Activated naive CD4-positive, alpha-beta T cell treated with anti-CD3 and anti-CD28 coated beads, Interleukin-2, amount 50 U/mL, for 24 hours (primary cell): ENCODE data around the gene CDH23.

Experiments
- H3K27ac Mint-ChIP-seq: one replicate; pipeline ENCODE4 v1.8.0; 2021; ENCODE audit warnings: mild to moderate bottlenecking, mixed read lengths
- H3K27me3 Mint-ChIP-seq: one replicate; pipeline ENCODE4 v1.8.0; 2021; ENCODE audit warnings: mixed read lengths
- H3K36me3 Mint-ChIP-seq: one replicate; pipeline ENCODE4 v1.8.0; 2021; ENCODE audit warnings: mixed read lengths
- H3K4me1 Mint-ChIP-seq: one replicate; pipeline ENCODE4 v1.8.0; 2021; ENCODE audit warnings: mixed read lengths
- H3K4me3 Mint-ChIP-seq: one replicate; pipeline ENCODE4 v1.8.0; 2021; ENCODE audit warnings: mild to moderate bottlenecking, mixed read lengths
- H3K9me3 Mint-ChIP-seq: one replicate; pipeline ENCODE4 v1.8.0; 2021; ENCODE audit warnings: mixed read lengths

The CDH23 gene

GRCh38 chr10:71451754-71452153 lies 55.0 kb downstream of the CDH23 start:
- Mint-ChIP-seq H3K4me3 (no peak overlapping the region), H3K4me1 (no peaks in the 10 kb centered on the region), H3K9me3 (no peaks in the 10 kb centered on the region), H3K36me3 (no peaks in the 10 kb centered on the region), H3K27ac (no peak overlapping the region), H3K27me3 (no peaks in the 10 kb centered on the region)

- H3K4me1 Mint-ChIP-seq: no peaks in the 10 kb centered on the region
- no peaks in the 10 kb centered on the region for H3K27me3 Mint-ChIP-seq
- H3K4me3 Mint-ChIP-seq: no peak overlapping the region
- H3K27ac Mint-ChIP-seq: no peak overlapping the region
- no peaks in the 10 kb centered on the region for H3K9me3 Mint-ChIP-seq
- no peaks in the 10 kb centered on the region for H3K36me3 Mint-ChIP-seq
These were observed 56.5 kb downstream of the CDH23 start for GRCh38 chr10:71453186-71453585.

- Mint-ChIP-seq H3K27ac (no peak overlapping the region), H3K27me3 (no peaks in the 10 kb centered on the region), H3K36me3 (no peaks in the 10 kb centered on the region), H3K4me1 (no peaks in the 10 kb centered on the region), H3K9me3 (no peaks in the 10 kb centered on the region), H3K4me3 (no peak overlapping the region)
These were observed 57.6 kb downstream of the CDH23 start for GRCh38 chr10:71454347-71454746.

GRCh38 chr10:71455035-71455434 lies 58.3 kb downstream of the CDH23 start:
- Mint-ChIP-seq H3K4me1 (no peaks in the 10 kb centered on the region), H3K9me3 (no peaks in the 10 kb centered on the region), H3K36me3 (no peaks in the 10 kb centered on the region), H3K27ac (no peak overlapping the region), H3K4me3 (no peak overlapping the region), H3K27me3 (no peaks in the 10 kb centered on the region)

- Mint-ChIP-seq H3K9me3 (no peaks in the 10 kb centered on the region), H3K27ac (no peak overlapping the region), H3K36me3 (no peaks in the 10 kb centered on the region), H3K4me1 (no peaks in the 10 kb centered on the region), H3K27me3 (no peaks in the 10 kb centered on the region), H3K4me3 (no peak overlapping the region)
These were observed 59.9 kb downstream of the CDH23 start for GRCh38 chr10:71456631-71457030.

- Mint-ChIP-seq H3K9me3 (no peaks in the 10 kb centered on the region), H3K27ac (no peak overlapping the region), H3K27me3 (no peaks in the 10 kb centered on the region)
These were observed 61.2 kb downstream of the CDH23 start for GRCh38 chr10:71457908-71458307.

GRCh38 chr10:71458387-71458786 lies 61.7 kb downstream of the CDH23 start:
- Mint-ChIP-seq H3K4me3 (no peak overlapping the region), H3K4me1 (no peaks in the 10 kb centered on the region), H3K27ac (no peak overlapping the region), H3K27me3 (no peaks in the 10 kb centered on the region), H3K36me3 (no peaks in the 10 kb centered on the region), H3K9me3 (no peaks in the 10 kb centered on the region)

More at GRCh38 chr10:71457908-71458307, 61.2 kb downstream of the CDH23 start:
- H3K4me1 Mint-ChIP-seq: no peaks in the 10 kb centered on the region
- no peak overlapping the region for H3K4me3 Mint-ChIP-seq
- H3K36me3 Mint-ChIP-seq: no peaks in the 10 kb centered on the region

GRCh38 chr10:71459513-71459912 lies 62.8 kb downstream of the CDH23 start:
- Mint-ChIP-seq H3K27ac (no peak overlapping the region), H3K27me3 (no peaks in the 10 kb centered on the region), H3K4me1 (no peaks in the 10 kb centered on the region), H3K36me3 (no peaks in the 10 kb centered on the region), H3K4me3 (no peak overlapping the region), H3K9me3 (no peaks in the 10 kb centered on the region)

- H3K9me3 Mint-ChIP-seq: no peaks in the 10 kb centered on the region
These were observed 63.9 kb downstream of the CDH23 start for GRCh38 chr10:71460615-71461014.

GRCh38 chr10:71461457-71461856 lies 64.7 kb downstream of the CDH23 start:
- Mint-ChIP-seq H3K4me3 (no peak overlapping the region), H3K9me3 (no peaks in the 10 kb centered on the region), H3K36me3 (no peaks in the 10 kb centered on the region), H3K4me1 (no peaks in the 10 kb centered on the region), H3K27me3 (no peaks in the 10 kb centered on the region), H3K27ac (no peak overlapping the region)

More at GRCh38 chr10:71460615-71461014, 63.9 kb downstream of the CDH23 start:
- Mint-ChIP-seq H3K4me3 (no peak overlapping the region), H3K27ac (no peak overlapping the region), H3K36me3 (no peaks in the 10 kb centered on the region), H3K27me3 (no peaks in the 10 kb centered on the region), H3K4me1 (no peaks in the 10 kb centered on the region)

GRCh38 chr10:71462062-71462935 lies 65.6 kb downstream of the CDH23 start:
- Mint-ChIP-seq H3K4me1 (no peaks in the 10 kb centered on the region), H3K27me3 (no peaks in the 10 kb centered on the region), H3K36me3 (no peaks in the 10 kb centered on the region), H3K4me3 (no peak overlapping the region), H3K27ac (no peak overlapping the region), H3K9me3 (no peaks in the 10 kb centered on the region)

GRCh38 chr10:71463111-71463510 lies 66.4 kb downstream of the CDH23 start:
- Mint-ChIP-seq H3K4me1 (no peaks in the 10 kb centered on the region), H3K4me3 (no peak overlapping the region), H3K9me3 (no peaks in the 10 kb centered on the region), H3K36me3 (no peaks in the 10 kb centered on the region), H3K27me3 (no peaks in the 10 kb centered on the region), H3K27ac (no peak overlapping the region)

- H3K27me3 Mint-ChIP-seq: no peaks in the 10 kb centered on the region
- no peaks in the 10 kb centered on the region for H3K4me1 Mint-ChIP-seq
- H3K9me3 Mint-ChIP-seq: no peaks in the 10 kb centered on the region
- no peak overlapping the region for H3K4me3 Mint-ChIP-seq
- H3K36me3 Mint-ChIP-seq: no peaks in the 10 kb centered on the region
- no peak overlapping the region for H3K27ac Mint-ChIP-seq
These were observed 69.0 kb downstream of the CDH23 start for GRCh38 chr10:71465551-71466252.

GRCh38 chr10:71466330-71466729 lies 69.6 kb downstream of the CDH23 start:
- no peaks in the 10 kb centered on the region for H3K27me3 Mint-ChIP-seq

GRCh38 chr10:71467161-71467560 lies 70.4 kb downstream of the CDH23 start:
- no peaks in the 10 kb centered on the region for H3K9me3 Mint-ChIP-seq
- H3K27me3 Mint-ChIP-seq: no peaks in the 10 kb centered on the region
- no peaks in the 10 kb centered on the region for H3K36me3 Mint-ChIP-seq
- H3K27ac Mint-ChIP-seq: no peak overlapping the region
- no peak overlapping the region for H3K4me3 Mint-ChIP-seq
- no peaks in the 10 kb centered on the region for H3K4me1 Mint-ChIP-seq

More at GRCh38 chr10:71466330-71466729, 69.6 kb downstream of the CDH23 start:
- Mint-ChIP-seq H3K9me3 (no peaks in the 10 kb centered on the region), H3K36me3 (no peaks in the 10 kb centered on the region), H3K4me1 (no peaks in the 10 kb centered on the region), H3K4me3 (no peak overlapping the region), H3K27ac (no peak overlapping the region)
